GM20431 (cell line): ENCODE results near the gene RARB.

Experiments
- in situ Hi-C: fragments of 300-500 bp; cut with MseI, MboI; formaldehyde crosslinking; loops from one replicate; pipeline ENCODE4 v1.15.0; 2020; ENCODE audit warnings: low sequenced_read_pairs; ENCODE audit not compliant: unreplicated experiment

The RARB gene

GRCh38 chr3:25568525-25569078, 140.5 kb downstream of the RARB start:
- in situ Hi-C loops = no loop called here

- in situ Hi-C loops = no loop called here
These were observed 143.2 kb downstream of the RARB start for GRCh38 chr3:25571285-25571684.

DNA sequence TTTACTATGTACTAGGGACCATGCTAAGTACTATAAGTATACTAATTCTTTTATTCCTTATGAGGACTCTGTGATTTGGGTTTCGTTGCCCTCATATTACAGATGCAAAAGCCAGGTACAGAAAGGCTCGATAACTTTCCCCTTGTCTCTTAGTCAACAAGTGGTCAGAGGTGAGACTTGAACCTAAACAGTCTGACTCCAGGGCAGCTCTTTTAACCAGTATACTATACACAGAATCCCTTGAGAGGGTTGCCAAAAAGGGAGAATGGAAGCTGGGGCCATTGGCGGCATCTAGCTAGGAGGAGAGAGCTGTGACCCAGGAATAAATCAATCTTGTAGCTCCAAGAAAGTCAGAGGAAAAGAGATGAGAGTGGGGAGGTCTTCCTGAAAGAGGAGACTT, 144.3 kb downstream of the RARB start:
- in situ Hi-C loops = no loop called here

- in situ Hi-C loops = no loop called here
These were observed 144.9 kb downstream of the RARB start for GRCh38 chr3:25572919-25573385.

GRCh38 chr3:25573386-25574171, 145.5 kb downstream of the RARB start:
- in situ Hi-C loops = no loop called here

GRCh38 chr3:25574172-25574765, 146.2 kb downstream of the RARB start:
- in situ Hi-C loops = no loop called here

- in situ Hi-C loops = no loop called here
These were observed 146.9 kb downstream of the RARB start for GRCh38 chr3:25575001-25575400.

GRCh38 chr3:25576146-25576545, 148.1 kb downstream of the RARB start:
- in situ Hi-C loops = no loop called here

DNA sequence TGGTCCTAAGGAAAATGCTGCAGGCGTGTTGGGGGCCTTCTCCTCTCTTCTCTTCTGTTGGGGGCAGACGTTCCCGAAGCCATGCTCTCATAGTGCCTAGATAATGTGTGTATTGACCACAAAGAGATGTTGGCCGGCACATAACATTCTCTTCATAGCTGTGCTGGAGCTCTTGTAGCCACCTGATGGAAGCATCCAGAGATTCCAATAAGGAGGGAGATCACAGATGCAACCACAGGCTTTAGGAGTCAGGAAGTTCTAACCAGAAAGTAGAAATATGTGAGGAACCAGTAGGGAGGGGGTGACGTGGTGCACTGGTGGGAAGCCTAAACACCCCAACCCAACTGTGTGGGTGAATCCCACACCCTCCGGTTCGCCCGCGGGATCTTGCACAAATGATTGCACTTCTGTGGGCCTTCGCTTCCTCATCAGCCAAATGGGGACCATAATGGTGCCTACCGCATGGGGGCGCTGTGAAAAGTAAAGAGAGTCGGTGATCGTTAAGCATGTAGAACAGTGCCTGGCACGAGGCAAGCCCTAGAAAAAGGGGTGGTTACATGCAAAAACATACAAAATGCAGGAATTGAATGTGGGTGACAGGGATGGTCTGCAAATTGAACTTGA, 148.9 kb downstream of the RARB start:
- in situ Hi-C loops = no loop called here

DNA sequence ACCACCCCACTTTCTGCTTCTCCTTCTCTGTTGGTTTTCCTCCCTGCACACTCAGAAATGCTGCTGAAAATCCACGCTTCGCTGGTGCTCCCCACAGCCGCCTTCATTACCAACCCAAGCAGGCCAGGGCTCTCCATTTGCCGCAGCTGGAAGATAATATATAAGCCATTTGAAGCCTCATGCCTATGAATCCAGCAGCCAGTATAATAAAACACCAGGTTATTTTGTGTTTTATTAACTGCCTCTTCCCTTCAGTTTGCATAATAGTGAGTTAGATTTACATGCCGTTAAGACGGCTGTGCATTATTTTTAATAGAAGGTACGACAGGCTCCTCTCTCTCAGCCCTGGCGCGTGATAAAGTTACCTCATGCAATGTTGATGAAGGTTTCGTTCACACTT, 150.0 kb downstream of the RARB start:
- in situ Hi-C loops = no loop called here

- in situ Hi-C loops = no loop called here
These were observed 152.5 kb downstream of the RARB start for GRCh38 chr3:25580534-25580933.

DNA sequence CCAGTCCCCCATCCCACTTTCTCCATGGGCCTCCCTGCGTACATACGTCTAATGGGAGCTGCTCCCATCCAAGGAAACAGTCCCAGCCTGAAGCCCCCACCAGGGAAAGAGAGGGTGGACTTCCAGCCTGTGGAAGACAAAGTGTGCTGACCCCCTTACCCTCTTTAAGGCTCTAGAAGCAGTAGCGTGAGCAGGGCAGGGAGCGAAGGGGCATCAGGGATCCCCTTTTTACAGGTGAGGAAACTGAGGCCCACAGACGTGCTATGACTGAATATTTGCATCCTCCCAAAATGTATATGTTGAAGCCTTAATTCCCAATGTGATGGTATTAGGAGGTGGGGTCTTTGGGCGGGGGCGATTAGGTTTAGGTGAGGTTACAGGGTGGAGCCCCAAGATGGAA, 153.3 kb downstream of the RARB start:
- in situ Hi-C loops = no loop called here

DNA sequence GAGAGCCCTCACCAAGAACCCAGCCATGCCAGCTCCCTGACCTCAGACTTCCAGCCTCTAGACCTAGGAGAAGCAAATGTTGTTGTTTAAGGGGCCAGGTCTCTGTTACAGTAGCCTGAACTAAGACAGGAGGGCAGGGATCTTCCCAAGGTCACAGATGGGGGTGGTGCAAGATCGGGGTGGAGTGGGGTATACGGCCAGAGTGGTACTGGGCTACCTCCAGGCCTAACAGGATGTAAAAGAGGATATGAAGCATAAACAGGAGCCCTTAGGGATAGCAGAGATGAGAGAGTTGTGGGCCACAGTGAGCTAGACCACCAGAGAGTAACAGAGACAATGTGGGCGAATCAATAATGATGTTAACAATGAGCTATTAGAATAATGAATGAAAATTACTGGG, 153.8 kb downstream of the RARB start:
- in situ Hi-C loops = no loop called here

DNA sequence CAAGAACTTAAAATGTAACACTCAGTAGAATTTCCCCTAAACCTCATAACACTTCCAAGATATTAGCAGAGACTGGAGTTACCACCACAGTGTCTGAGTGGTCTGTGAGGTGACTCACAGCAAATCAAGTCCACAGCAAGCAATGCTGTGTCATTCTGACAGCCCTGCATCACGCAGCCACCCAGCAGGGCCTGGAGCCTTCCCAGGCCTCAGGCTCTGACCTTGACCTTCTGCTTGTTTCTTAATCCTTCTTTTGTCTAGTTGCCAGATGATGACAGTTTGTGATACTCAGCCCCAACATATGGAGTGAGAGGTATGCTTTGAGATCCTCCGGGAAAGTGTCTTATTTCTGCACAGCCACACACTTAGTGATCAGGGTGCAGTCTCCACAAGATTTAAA, 154.2 kb downstream of the RARB start:
- in situ Hi-C loops = no loop called here

GRCh38 chr3:25583343-25583742, 155.3 kb downstream of the RARB start:
- in situ Hi-C loops = no loop called here

DNA sequence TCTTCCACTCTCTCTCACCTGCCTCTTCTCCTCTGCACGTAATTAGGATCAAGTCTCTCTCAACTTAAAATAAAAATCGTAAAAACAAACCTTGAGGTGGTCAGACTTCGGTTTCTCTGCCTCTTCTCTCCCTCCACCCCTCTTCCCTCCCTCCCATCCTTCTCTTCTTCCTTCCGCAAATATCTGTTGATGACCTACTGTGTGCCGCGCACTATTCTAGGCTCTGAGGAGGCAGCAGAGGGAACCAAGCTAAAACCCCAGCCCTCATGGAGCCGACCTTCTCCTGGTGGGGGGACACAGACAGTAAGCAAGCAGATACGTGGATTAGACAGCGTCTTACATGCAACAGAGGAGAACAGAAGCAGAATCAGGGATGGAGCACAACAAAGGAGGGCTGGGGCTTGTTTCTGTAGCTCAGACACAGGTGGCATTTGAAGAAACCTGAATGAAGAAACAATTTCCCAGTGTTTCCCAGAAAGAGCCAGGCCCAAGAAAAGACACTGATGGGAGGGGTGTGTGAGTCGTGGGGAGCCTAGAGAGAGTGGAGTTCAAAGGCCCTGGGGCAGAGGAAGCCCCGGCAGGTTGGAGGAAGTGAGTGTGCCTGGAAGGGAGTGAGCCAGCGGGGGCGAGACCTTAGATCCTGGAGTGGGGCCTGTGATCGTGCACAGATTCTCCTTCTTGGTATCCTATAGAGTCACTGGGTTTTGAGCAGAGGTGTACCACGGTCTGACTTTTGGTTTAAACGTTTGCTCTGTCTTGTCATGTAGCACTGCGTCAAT, 156.1 kb downstream of the RARB start:
- in situ Hi-C loops = no loop called here

DNA sequence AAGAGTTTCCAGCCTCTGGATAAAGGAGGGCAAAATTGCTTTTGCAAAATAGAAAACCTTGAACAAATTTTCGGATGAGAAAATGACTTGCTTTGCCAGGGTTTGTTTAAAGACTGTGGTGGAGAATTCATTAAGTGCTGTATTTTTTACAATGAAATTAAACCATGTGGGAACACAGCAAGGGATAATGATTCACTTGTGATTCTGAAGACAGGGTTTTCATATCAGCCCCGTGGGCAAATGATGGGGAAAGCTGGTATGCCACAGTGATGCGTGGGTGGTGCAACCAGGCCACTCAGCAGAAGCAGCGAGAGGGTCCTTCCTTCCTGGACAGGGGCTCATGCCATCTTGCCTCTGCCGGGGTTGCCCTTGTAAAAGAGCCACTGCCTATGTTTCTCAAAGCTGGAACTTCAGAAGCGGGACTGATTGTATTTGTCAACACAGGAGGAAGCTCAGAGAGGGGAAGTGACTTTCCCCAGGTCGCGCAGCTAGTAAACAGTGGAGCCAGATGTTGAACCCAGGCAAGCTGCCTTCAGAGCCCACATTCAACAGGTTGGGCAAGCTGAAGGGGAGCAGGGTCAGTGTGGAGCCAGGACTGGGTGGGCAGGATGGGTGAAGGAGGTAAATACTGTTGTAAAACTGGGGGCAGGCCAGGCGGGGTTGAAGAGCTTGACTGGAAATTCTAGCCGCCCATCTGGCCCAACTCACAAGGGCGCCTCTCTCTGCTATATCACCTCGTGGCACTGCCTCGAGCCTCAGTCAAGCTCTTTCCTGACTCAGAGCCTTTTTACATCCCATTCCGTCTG, 157.5 kb downstream of the RARB start:
- in situ Hi-C loops = no loop called here

DNA sequence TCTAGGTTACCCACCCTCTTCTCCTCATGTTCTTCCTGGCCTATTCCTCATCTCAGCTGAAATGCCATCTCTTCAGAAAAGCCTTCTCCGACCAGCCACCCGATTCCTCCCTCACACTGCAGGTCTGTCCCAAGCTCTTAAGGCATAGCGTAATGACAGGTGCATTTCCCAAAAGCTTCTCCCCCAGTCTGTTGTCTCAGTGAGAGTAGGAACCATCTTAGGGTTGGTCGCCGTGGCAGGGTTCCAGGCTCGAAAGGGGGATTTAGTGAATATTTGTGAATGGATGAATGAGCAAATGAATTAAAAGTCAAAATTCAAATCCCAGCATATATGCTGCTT, 158.1 kb downstream of the RARB start:
- in situ Hi-C loops = no loop called here

GRCh38 chr3:25586553-25586952, 158.5 kb downstream of the RARB start:
- in situ Hi-C loops = no loop called here

GRCh38 chr3:25587094-25587493, 159.0 kb downstream of the RARB start:
- in situ Hi-C loops = no loop called here
